HG03439 (cell line): ENCODE results near the gene TPST2.
"Not testable (repeated sequence)": the region's sequence is repeated elsewhere in the genome, so short reads cannot be mapped to it uniquely, and the experiment has no call there.

Experiments used
- ATAC-seq: cut with Tn5 transposase; IDR thresholded peaks from one replicate; pipeline ENCODE4 v1.9.1; 2021; ENCODE audit warnings: mild to moderate bottlenecking, moderate library complexity; ENCODE audit not compliant: unreplicated experiment

The TPST2 gene

GRCh38 chr22:26589845-26590736 is at the start of gene TPST2:
Gene TPST2 (minus strand): TSS chr22:26590132. CDS start chr22:26541630, 48,502 bp downstream.
- ATAC-seq = peak; percentile 73

- ATAC-seq = no peak
Observed at GRCh38 chr22:26636296-26636695, 46.4 kb upstream of the TPST2 start.

GRCh38 chr22:26635117-26635516 is 45.2 kb upstream of the TPST2 start:
- no peak for ATAC-seq

GRCh38 chr22:26634189-26634588 is 44.3 kb upstream of the TPST2 start:
- no peak for ATAC-seq

GRCh38 chr22:26632422-26633155 is 42.7 kb upstream of the TPST2 start:
- ATAC-seq = no peak

GRCh38 chr22:26631282-26631681 is 41.4 kb upstream of the TPST2 start:
- ATAC-seq = no peak

- ATAC-seq = no peak
Observed at GRCh38 chr22:26629988-26630761, 40.2 kb upstream of the TPST2 start.

- no peak for ATAC-seq
Observed at GRCh38 chr22:26624803-26625202, 34.9 kb upstream of the TPST2 start.

GRCh38 chr22:26623984-26624383 is 34.1 kb upstream of the TPST2 start:
- ATAC-seq = no peak

- no peak for ATAC-seq
Observed at GRCh38 chr22:26621663-26622062, 31.7 kb upstream of the TPST2 start, which contains the start of gene CRYBA4. Gene CRYBA4 (plus strand): TSS chr22:26621963. CDS start chr22:26622597, 634 bp downstream.

GRCh38 chr22:26620197-26620596 is 30.3 kb upstream of the TPST2 start:
- ATAC-seq = no peak

- no peak for ATAC-seq
Observed at GRCh38 chr22:26619510-26619909, 29.6 kb upstream of the TPST2 start.

- ATAC-seq = no peak
Observed at GRCh38 chr22:26618455-26618854, 28.5 kb upstream of the TPST2 start.

- ATAC-seq = no peak
Observed at GRCh38 chr22:26617271-26618199, 27.6 kb upstream of the TPST2 start, which contains the start of gene CRYBB1. Gene CRYBB1 (minus strand): TSS chr22:26618027. CDS start chr22:26616319, 1,708 bp downstream.

- ATAC-seq = no peak
Observed at GRCh38 chr22:26616650-26617049, 26.7 kb upstream of the TPST2 start.

GRCh38 chr22:26615830-26616435 is 26.0 kb upstream of the TPST2 start:
- no peak for ATAC-seq

GRCh38 chr22:26615149-26615548 is 25.2 kb upstream of the TPST2 start:
- peak; percentile 42 for ATAC-seq

- ATAC-seq = no peak
Observed at GRCh38 chr22:26614322-26614721, 24.4 kb upstream of the TPST2 start.

GRCh38 chr22:26613753-26614152 is 23.8 kb upstream of the TPST2 start:
- ATAC-seq = not testable (repeated sequence)
